Measurements from ENCODE around the gene MAP3K5. TPM values are rescaled to one million over a fixed set of nuclear protein-coding genes. Genes with fewer than 3 reads are reported as not detected.

MAP3K5 gene
- total RNA-seq, 1 donor from 2014 or later: 5.7 TPM

- Histone ChIP-seq H3K36me3 (ENCODE audit: control insufficient read depth, insufficient read depth, low read length) (no peaks in the 10 kb centered on the region), H3K4me3 (ENCODE audit: low read depth, low read length) (no peak overlapping the region), H3K27me3 (ENCODE audit: control insufficient read depth, insufficient read depth, low read length) (no peaks in the 10 kb centered on the region)
- DNase-seq (ENCODE audit: low read depth): no peak
- no peak for TF ChIP-seq CTCF (IDR thresholded peaks at IDR 0.05; ENCODE audit: insufficient read depth, low read length, poor library complexity, severe bottlenecking)
Observed at GRCh38 chr6:136767570-136768309, 24.5 kb downstream of the MAP3K5 start.

- TF ChIP-seq CTCF (IDR thresholded peaks at IDR 0.05; ENCODE audit: insufficient read depth, low read length, poor library complexity, severe bottlenecking): no peak
- Histone ChIP-seq H3K4me3 (ENCODE audit: low read depth, low read length) (no peak overlapping the region), H3K36me3 (ENCODE audit: control insufficient read depth, insufficient read depth, low read length) (no peaks in the 10 kb centered on the region), H3K27me3 (ENCODE audit: control insufficient read depth, insufficient read depth, low read length) (no peaks in the 10 kb centered on the region)
- no peak for DNase-seq (ENCODE audit: low read depth)
Observed at GRCh38 chr6:136767103-136767502, 25.2 kb downstream of the MAP3K5 start.

GRCh38 chr6:136766274-136766673 lies 26.0 kb downstream of the MAP3K5 start:
- Histone ChIP-seq H3K4me3 (ENCODE audit: low read depth, low read length) (no peak overlapping the region), H3K36me3 (ENCODE audit: control insufficient read depth, insufficient read depth, low read length) (no peaks in the 10 kb centered on the region), H3K27me3 (ENCODE audit: control insufficient read depth, insufficient read depth, low read length) (no peaks in the 10 kb centered on the region)
- DNase-seq (ENCODE audit: low read depth): no peak
- TF ChIP-seq CTCF (IDR thresholded peaks at IDR 0.05; ENCODE audit: insufficient read depth, low read length, poor library complexity, severe bottlenecking): no peak

- TF ChIP-seq CTCF (IDR thresholded peaks at IDR 0.05; ENCODE audit: insufficient read depth, low read length, poor library complexity, severe bottlenecking): no peak
- H3K36me3 ChIP-seq (ENCODE audit: control insufficient read depth, insufficient read depth, low read length): no peaks in the 10 kb centered on the region
- no peak overlapping the region for H3K4me3 ChIP-seq (ENCODE audit: low read depth, low read length)
- no peaks in the 10 kb centered on the region for H3K27me3 ChIP-seq (ENCODE audit: control insufficient read depth, insufficient read depth, low read length)
- no peak for DNase-seq (ENCODE audit: low read depth)
Observed at GRCh38 chr6:136764517-136764993, 27.7 kb downstream of the MAP3K5 start.

- TF ChIP-seq CTCF (IDR thresholded peaks at IDR 0.05; ENCODE audit: insufficient read depth, low read length, poor library complexity, severe bottlenecking): no peak
- DNase-seq (ENCODE audit: low read depth): no peak
- Histone ChIP-seq H3K27me3 (ENCODE audit: control insufficient read depth, insufficient read depth, low read length) (no peaks in the 10 kb centered on the region), H3K4me3 (ENCODE audit: low read depth, low read length) (no peak overlapping the region), H3K36me3 (ENCODE audit: control insufficient read depth, insufficient read depth, low read length) (no peaks in the 10 kb centered on the region)
Observed at GRCh38 chr6:136763716-136764516, 28.4 kb downstream of the MAP3K5 start.

Measured in kidney epithelial cell (primary cell).